Measurements from ENCODE around the gene FA2H.

FA2H gene

GRCh38 chr16:74749291-74750055 is 25.1 kb downstream of the FA2H start:
- H3K4me2 ChIP-seq (ENCODE audit: low read length), result no peak overlapping the region
- H3K4me3 ChIP-seq (ENCODE audit: low read depth, low read length), result no peak overlapping the region
- no peak overlapping the region for H3K23ac ChIP-seq (ENCODE audit: low read length)
- no peak overlapping the region for H3K9ac ChIP-seq (ENCODE audit: low read length)
- no peaks in the 10 kb centered on the region for H3K4me1 ChIP-seq (ENCODE audit: control insufficient read depth in 1 of 2, insufficient read depth in 2 of 2, low read length in 2 of 2)
- no peaks in the 10 kb centered on the region for H3K27me3 ChIP-seq (ENCODE audit: insufficient read depth, low read length)
- H3K18ac ChIP-seq (ENCODE audit: low read length), result no peak overlapping the region
- no CpG with 5 or more reads among the region's 20 CpGs for WGBS (ENCODE audit: extremely low coverage, insufficient coverage, insufficient read length)
- no peaks in the 10 kb centered on the region for H3K36me3 ChIP-seq (ENCODE audit: control insufficient read depth in 1 of 2, insufficient read depth in 2 of 2, low read length in 2 of 2)
- H4K12ac ChIP-seq (ENCODE audit: low read depth, low read length), result no peak overlapping the region
- H2AFZ ChIP-seq (ENCODE audit: insufficient read depth, low read length, poor library complexity), result no peak overlapping the region
- no peaks in the 10 kb centered on the region for H3K79me1 ChIP-seq (ENCODE audit: low read length)
- H2BK5ac ChIP-seq (ENCODE audit: low read depth, low read length, poor library complexity), result no peak overlapping the region
- H3K9me3 ChIP-seq (ENCODE audit: insufficient read depth, low read depth, low read length), result peaks cover 2% of the 10 kb centered on the region
- no peak overlapping the region for H3K27ac ChIP-seq (ENCODE audit: low read depth, low read length)
- no peak overlapping the region for H4K91ac ChIP-seq (ENCODE audit: low read depth, low read length)
- no peaks in the 10 kb centered on the region for H3K79me2 ChIP-seq (ENCODE audit: control insufficient read depth, insufficient read depth, low read length, poor library complexity)
- no peak overlapping the region for H2BK12ac ChIP-seq (ENCODE audit: low read length)
- H3K4ac ChIP-seq (ENCODE audit: low read depth, low read length), result no peak overlapping the region
- H4K8ac ChIP-seq (ENCODE audit: low read depth, low read length), result no peak overlapping the region
- no peak overlapping the region for H2BK120ac ChIP-seq (ENCODE audit: insufficient read depth, low read length, poor library complexity)
- DNase-seq, result no peak
- H2AK5ac ChIP-seq (ENCODE audit: low read length), result no peak overlapping the region
- no peak overlapping the region for H3K14ac ChIP-seq (ENCODE audit: low read length)

GRCh38 chr16:74748616-74749026 is 26.0 kb downstream of the FA2H start:
- WGBS (ENCODE audit: extremely low coverage, insufficient coverage, insufficient read length), result no CpG with 5 or more reads among the region's 19 CpGs

DNA sequence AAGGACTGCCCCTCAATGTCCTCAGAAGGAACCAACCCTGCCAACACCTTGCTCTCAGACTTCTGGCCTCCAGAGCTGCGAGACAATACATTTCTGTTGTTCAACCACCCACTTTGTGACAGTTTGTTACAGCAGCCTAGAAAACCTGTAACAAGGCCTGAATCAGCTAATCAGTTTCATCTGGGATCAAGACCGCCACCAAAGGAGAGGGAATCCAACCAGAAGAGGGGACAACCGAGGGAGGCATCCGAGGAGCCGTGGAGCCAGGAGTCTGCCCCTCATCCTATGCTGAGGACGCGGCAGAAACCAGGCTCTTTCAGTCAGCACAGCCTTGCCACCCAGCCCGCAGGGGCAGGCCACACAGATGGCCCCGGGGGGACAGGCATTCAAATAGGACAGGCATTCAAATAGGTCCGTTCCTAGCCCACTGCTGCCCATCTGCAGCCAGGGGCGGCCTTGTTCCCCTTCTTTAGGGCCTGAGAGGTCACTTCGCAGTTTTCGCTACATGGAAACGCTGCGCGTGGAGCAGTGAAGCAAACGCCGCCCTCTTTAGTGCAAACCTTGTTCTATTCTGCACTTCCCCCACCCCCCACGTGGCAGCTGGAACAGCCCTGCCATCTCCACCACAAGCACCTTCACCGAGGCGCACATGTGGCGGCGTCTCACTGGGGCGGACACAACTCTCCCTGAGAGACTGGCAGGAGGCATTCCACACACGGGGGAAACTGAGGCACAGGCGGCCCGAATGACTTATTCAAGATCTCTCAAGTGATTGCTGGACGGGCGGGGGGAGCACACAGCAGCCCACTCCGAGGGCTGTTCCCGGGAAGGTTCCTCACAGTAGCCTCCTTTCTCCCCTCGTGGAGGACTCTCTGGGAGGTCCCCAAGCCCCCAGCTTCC is 26.7 kb downstream of the FA2H start:
- no peak overlapping the region for H3K23ac ChIP-seq (ENCODE audit: low read length)
- no peak overlapping the region for H3K4ac ChIP-seq (ENCODE audit: low read depth, low read length)
- no peak overlapping the region for H3K27ac ChIP-seq (ENCODE audit: low read depth, low read length)
- no peak overlapping the region for H2AK5ac ChIP-seq (ENCODE audit: low read length)
- H3K18ac ChIP-seq (ENCODE audit: low read length), result no peak overlapping the region
- H2AFZ ChIP-seq (ENCODE audit: insufficient read depth, low read length, poor library complexity), result no peak overlapping the region
- no peak overlapping the region for H3K4me2 ChIP-seq (ENCODE audit: low read length)
- H3K36me3 ChIP-seq (ENCODE audit: control insufficient read depth in 1 of 2, insufficient read depth in 2 of 2, low read length in 2 of 2), result no peaks in the 10 kb centered on the region
- H4K91ac ChIP-seq (ENCODE audit: low read depth, low read length), result no peak overlapping the region
- WGBS (ENCODE audit: extremely low coverage, insufficient coverage, insufficient read length), result no CpG with 5 or more reads among the region's 32 CpGs
- no peak overlapping the region for H2BK12ac ChIP-seq (ENCODE audit: low read length)
- H3K4me1 ChIP-seq (ENCODE audit: control insufficient read depth in 1 of 2, insufficient read depth in 2 of 2, low read length in 2 of 2), result no peaks in the 10 kb centered on the region
- H2BK5ac ChIP-seq (ENCODE audit: low read depth, low read length, poor library complexity), result no peak overlapping the region
- no peak overlapping the region for H2BK120ac ChIP-seq (ENCODE audit: insufficient read depth, low read length, poor library complexity)
- H3K79me2 ChIP-seq (ENCODE audit: control insufficient read depth, insufficient read depth, low read length, poor library complexity), result no peaks in the 10 kb centered on the region
- no peak overlapping the region for H4K8ac ChIP-seq (ENCODE audit: low read depth, low read length)
- H3K4me3 ChIP-seq (ENCODE audit: low read depth, low read length), result no peak overlapping the region
- no peak overlapping the region for H4K12ac ChIP-seq (ENCODE audit: low read depth, low read length)
- H3K14ac ChIP-seq (ENCODE audit: low read length), result no peak overlapping the region
- no peak overlapping the region for H3K9ac ChIP-seq (ENCODE audit: low read length)
- H3K79me1 ChIP-seq (ENCODE audit: low read length), result no peaks in the 10 kb centered on the region
- H3K27me3 ChIP-seq (ENCODE audit: insufficient read depth, low read length), result no peaks in the 10 kb centered on the region
- peaks cover 2% of the 10 kb centered on the region for H3K9me3 ChIP-seq (ENCODE audit: insufficient read depth, low read depth, low read length)
- DNase-seq, result no peak

More at GRCh38 chr16:74748616-74749026, 26.0 kb downstream of the FA2H start:
- Histone ChIP-seq H3K79me2 (ENCODE audit: control insufficient read depth, insufficient read depth, low read length, poor library complexity) (no peaks in the 10 kb centered on the region), H2AK5ac (ENCODE audit: low read length) (no peak overlapping the region), H4K12ac (ENCODE audit: low read depth, low read length) (no peak overlapping the region), H3K18ac (ENCODE audit: low read length) (no peak overlapping the region), H3K4ac (ENCODE audit: low read depth, low read length) (no peak overlapping the region), H2BK12ac (ENCODE audit: low read length) (no peak overlapping the region), H4K8ac (ENCODE audit: low read depth, low read length) (no peak overlapping the region), H4K91ac (ENCODE audit: low read depth, low read length) (no peak overlapping the region), H3K4me3 (ENCODE audit: low read depth, low read length) (no peak overlapping the region), H3K9ac (ENCODE audit: low read length) (no peak overlapping the region), H3K4me1 (ENCODE audit: control insufficient read depth in 1 of 2, insufficient read depth in 2 of 2, low read length in 2 of 2) (no peaks in the 10 kb centered on the region), H3K36me3 (ENCODE audit: control insufficient read depth in 1 of 2, insufficient read depth in 2 of 2, low read length in 2 of 2) (no peaks in the 10 kb centered on the region), H3K27ac (ENCODE audit: low read depth, low read length) (no peak overlapping the region), H3K14ac (ENCODE audit: low read length) (no peak overlapping the region), H3K27me3 (ENCODE audit: insufficient read depth, low read length) (no peaks in the 10 kb centered on the region), H2AFZ (ENCODE audit: insufficient read depth, low read length, poor library complexity) (no peak overlapping the region), H3K79me1 (ENCODE audit: low read length) (no peaks in the 10 kb centered on the region), H3K9me3 (ENCODE audit: insufficient read depth, low read depth, low read length) (peaks cover 2% of the 10 kb centered on the region), H2BK120ac (ENCODE audit: insufficient read depth, low read length, poor library complexity) (no peak overlapping the region), H3K23ac (ENCODE audit: low read length) (no peak overlapping the region), H3K4me2 (ENCODE audit: low read length) (no peak overlapping the region), H2BK5ac (ENCODE audit: low read depth, low read length, poor library complexity) (no peak overlapping the region)
- no peak for DNase-seq

GRCh38 chr16:74745926-74746325 is 28.7 kb downstream of the FA2H start:
- no peak overlapping the region for H4K8ac ChIP-seq (ENCODE audit: low read depth, low read length)
- no peak for DNase-seq
- no peak overlapping the region for H3K27ac ChIP-seq (ENCODE audit: low read depth, low read length)
- no peak overlapping the region for H2AFZ ChIP-seq (ENCODE audit: insufficient read depth, low read length, poor library complexity)
- no peak overlapping the region for H3K9ac ChIP-seq (ENCODE audit: low read length)
- no CpG with 5 or more reads among the region's 7 CpGs for WGBS (ENCODE audit: extremely low coverage, insufficient coverage, insufficient read length)
- no peak overlapping the region for H3K4me3 ChIP-seq (ENCODE audit: low read depth, low read length)
- no peak overlapping the region for H3K4me2 ChIP-seq (ENCODE audit: low read length)
- no peak overlapping the region for H2AK5ac ChIP-seq (ENCODE audit: low read length)
- H3K4ac ChIP-seq (ENCODE audit: low read depth, low read length), result no peak overlapping the region
- no peak overlapping the region for H3K18ac ChIP-seq (ENCODE audit: low read length)
- peaks cover 2% of the 10 kb centered on the region for H3K9me3 ChIP-seq (ENCODE audit: insufficient read depth, low read depth, low read length)
- H4K91ac ChIP-seq (ENCODE audit: low read depth, low read length), result no peak overlapping the region
- H2BK120ac ChIP-seq (ENCODE audit: insufficient read depth, low read length, poor library complexity), result no peak overlapping the region
- no peak overlapping the region for H2BK5ac ChIP-seq (ENCODE audit: low read depth, low read length, poor library complexity)
- no peaks in the 10 kb centered on the region for H3K36me3 ChIP-seq (ENCODE audit: control insufficient read depth in 1 of 2, insufficient read depth in 2 of 2, low read length in 2 of 2)
- no peak overlapping the region for H2BK12ac ChIP-seq (ENCODE audit: low read length)
- H3K27me3 ChIP-seq (ENCODE audit: insufficient read depth, low read length), result no peaks in the 10 kb centered on the region
- peaks cover 0 to 4% of the 10 kb centered on the region in 2 experiments for H3K4me1 ChIP-seq (ENCODE audit: control insufficient read depth in 1 of 2, insufficient read depth in 2 of 2, low read length in 2 of 2)
- no peaks in the 10 kb centered on the region for H3K79me1 ChIP-seq (ENCODE audit: low read length)
- H3K14ac ChIP-seq (ENCODE audit: low read length), result no peak overlapping the region
- no peak overlapping the region for H4K12ac ChIP-seq (ENCODE audit: low read depth, low read length)
- no peak overlapping the region for H3K23ac ChIP-seq (ENCODE audit: low read length)
- H3K79me2 ChIP-seq (ENCODE audit: control insufficient read depth, insufficient read depth, low read length, poor library complexity), result no peaks in the 10 kb centered on the region
